NB4 (cell line): ENCODE results near the gene XPNPEP1.

ENCODE experiments used
- CTCF ChIP-seq: IDR thresholded peaks from one replicate; pipeline ENCODE4 v1.5.1; 2012; ENCODE audit warnings: low read depth, low read length
- MAX ChIP-seq: IDR thresholded peaks from 2 replicates; pipeline ENCODE4 v1.6.1; 2011; ENCODE audit warnings: low read depth, low read length
- MYC ChIP-seq: IDR thresholded peaks from 2 replicates; pipeline ENCODE4 v1.6.1; 2011; ENCODE audit warnings: low read depth, low read length
- POLR2A ChIP-seq: IDR thresholded peaks from 2 replicates; pipeline ENCODE4 v1.6.1; 2011; ENCODE audit warnings: mild to moderate bottlenecking; ENCODE audit not compliant: insufficient read length; ENCODE audit errors: extremely low read depth

- TF ChIP-seq CTCF (no peak), POLR2A (no peak), MAX (no peak), MYC (no peak)
Measured at GRCh38 chr10:109855746-109856145, 67.6 kb downstream of the XPNPEP1 start.
